B cell (primary cell): ENCODE results near the gene RHOA.
"Not testable (repeated sequence)": the region's sequence is repeated elsewhere in the genome, so short reads cannot be mapped to it uniquely, and the experiment has no call there.

Experiments used
- CTCF ChIP-seq: fragments of 200-600 bp; IDR thresholded peaks from one replicate; pipeline ENCODE4 v1.8.0; 2022; ENCODE audit warnings: antibody characterized with exemption, mild to moderate bottlenecking
- EZH2 ChIP-seq: IDR thresholded peaks from 2 replicates; pipeline ENCODE4 v1.6.1; 2012; ENCODE audit warnings: borderline replicate concordance, low read depth, mild to moderate bottlenecking, moderate library complexity, low read length; ENCODE audit not compliant: insufficient read depth, poor library complexity, severe bottlenecking

- TF ChIP-seq CTCF, EZH2: not testable (repeated sequence)
Observed at GRCh38 chr3:49405570-49405969, 6.2 kb downstream of the RHOA start.
